H9 (cell line): ENCODE results near the gene KIF2C. TPM values are rescaled to one million over a fixed set of nuclear protein-coding genes. Genes with fewer than 3 reads are reported as not detected.

ENCODE experiments used
- DNase-seq: peaks from one replicate; pipeline ENCODE4 v3.0.0-alpha.2; 2017
- H2AFZ ChIP-seq: one replicate; pipeline ENCODE4 v1.6.1; 2013; ENCODE audit warnings: mild to moderate bottlenecking, low read length, control low read depth, moderate library complexity
- H2AK5ac ChIP-seq: 2 replicates; pipeline ENCODE4 v1.6.1; 2013; ENCODE audit warnings: low read length, control low read depth, mixed read lengths; ENCODE audit not compliant: insufficient read length
- H2BK120ac ChIP-seq: one replicate; pipeline ENCODE4 v1.6.1; 2013; ENCODE audit warnings: low read depth, mild to moderate bottlenecking, low read length, control low read depth, inconsistent platforms; ENCODE audit not compliant: poor library complexity, severe bottlenecking
- H2BK12ac ChIP-seq: 2 replicates; pipeline ENCODE4 v1.6.1; 2013; ENCODE audit warnings: low read length, control low read depth, mixed read lengths, low read depth; ENCODE audit not compliant: insufficient read length
- H2BK15ac ChIP-seq: 2 replicates; pipeline ENCODE4 v1.6.1; 2013; ENCODE audit warnings: low read depth, low read length, control low read depth
- H2BK20ac ChIP-seq: one replicate; pipeline ENCODE4 v1.6.1; 2013; ENCODE audit warnings: low read depth, mild to moderate bottlenecking, low read length, control low read depth, inconsistent platforms; ENCODE audit not compliant: poor library complexity, severe bottlenecking
- H2BK5ac ChIP-seq: 2 replicates; pipeline ENCODE4 v1.6.1; 2013; ENCODE audit warnings: low read length, control low read depth, mixed read lengths; ENCODE audit not compliant: insufficient read length
- H3K14ac ChIP-seq: 2 replicates; pipeline ENCODE4 v1.6.1; 2013; ENCODE audit warnings: low read length, control low read depth; ENCODE audit not compliant: insufficient read depth
- H3K18ac ChIP-seq: 2 replicates; pipeline ENCODE4 v1.6.1; 2013; ENCODE audit warnings: low read depth, mild to moderate bottlenecking, mixed read lengths, low read length, control low read depth; ENCODE audit not compliant: insufficient read length
- H3K23ac ChIP-seq: 2 replicates; pipeline ENCODE4 v1.6.1; 2013; ENCODE audit warnings: low read length, control low read depth, mixed read lengths, low read depth; ENCODE audit not compliant: insufficient read length
- H3K23me2 ChIP-seq: 2 replicates; pipeline ENCODE4 v1.6.1; 2013; ENCODE audit warnings: low read depth, mild to moderate bottlenecking, mixed read lengths, low read length, control low read depth; ENCODE audit not compliant: insufficient read length, poor library complexity, severe bottlenecking
- H3K27ac ChIP-seq: 2 replicates; pipeline ENCODE4 v1.5.1; 2013; ENCODE audit warnings: low read length, control low read depth, mixed read lengths, low read depth; ENCODE audit not compliant: insufficient read length
- H3K27me3 ChIP-seq: 2 replicates; pipeline ENCODE4 v1.6.1; 2013; ENCODE audit warnings: low read length, control low read depth, inconsistent platforms; ENCODE audit not compliant: insufficient read depth
- H3K4ac ChIP-seq: 2 replicates; pipeline ENCODE4 v1.6.1; 2013; ENCODE audit warnings: low read depth, mild to moderate bottlenecking, control low read depth, inconsistent platforms, low read length, moderate library complexity
- H3K4me1 ChIP-seq: 2 replicates; pipeline ENCODE4 v1.6.1; 2013; ENCODE audit warnings: low read length, control low read depth, inconsistent platforms; ENCODE audit not compliant: insufficient read depth
- H3K4me2 ChIP-seq: 2 replicates; pipeline ENCODE4 v1.6.1; 2013; ENCODE audit warnings: low read length, control low read depth, mixed read lengths; ENCODE audit not compliant: insufficient read length, insufficient read depth
- H3K56ac ChIP-seq: 2 replicates; pipeline ENCODE4 v1.6.1; 2013; ENCODE audit warnings: low read depth, mild to moderate bottlenecking, mixed read lengths, low read length, control low read depth; ENCODE audit not compliant: insufficient read length
- H3K79me1 ChIP-seq: 2 replicates; pipeline ENCODE4 v1.6.1; 2013; ENCODE audit warnings: low read depth, mild to moderate bottlenecking, moderate library complexity, low read length, control low read depth, inconsistent platforms; ENCODE audit not compliant: insufficient read depth, poor library complexity, severe bottlenecking
- H3K79me2 ChIP-seq: 2 replicates; pipeline ENCODE4 v1.6.1; 2013; ENCODE audit warnings: low read length, control low read depth, inconsistent platforms; ENCODE audit not compliant: insufficient read depth
- H3K9ac ChIP-seq: 2 replicates; pipeline ENCODE4 v1.6.1; 2013; ENCODE audit warnings: low read length, control low read depth, mixed read lengths; ENCODE audit not compliant: insufficient read length; ENCODE audit errors: extremely low read depth
- H3K9me3 ChIP-seq: one replicate; pipeline ENCODE4 v1.6.1; 2013; ENCODE audit warnings: low read depth, low read length, inconsistent platforms; ENCODE audit not compliant: control insufficient read depth
- H3T11ph ChIP-seq: one replicate; pipeline ENCODE4 v1.6.1; 2013; ENCODE audit warnings: mild to moderate bottlenecking, low read length, control low read depth, inconsistent platforms
- H4K20me1 ChIP-seq: one replicate; pipeline ENCODE4 v1.6.1; 2013; ENCODE audit not compliant: control insufficient read depth, insufficient read length, insufficient read depth
- H4K5ac ChIP-seq: 2 replicates; pipeline ENCODE4 v1.6.1; 2013; ENCODE audit warnings: low read depth, mild to moderate bottlenecking, mixed read lengths, low read length, control low read depth; ENCODE audit not compliant: insufficient read length
- H4K8ac ChIP-seq: replicated peaks from 2 replicates; pipeline ENCODE4 v1.6.1; 2013; ENCODE audit warnings: low read length, control low read depth, mixed read lengths, low read depth; ENCODE audit not compliant: insufficient read length
- H4K91ac ChIP-seq: 2 replicates; pipeline ENCODE4 v1.6.1; 2013; ENCODE audit warnings: low read depth, mild to moderate bottlenecking, moderate library complexity, mixed read lengths, low read length, control low read depth; ENCODE audit not compliant: insufficient read length
- H3K27ac Mint-ChIP-seq, 3 experiments: 2 replicates in 2 of 3; 3 replicates in 1 of 3; pipeline ENCODE4 v1.8.0; 2020 to 2021; ENCODE audit warnings: mixed read lengths in 3 of 3, mild to moderate bottlenecking in 1 of 3, moderate library complexity in 1 of 3
- H3K27me3 Mint-ChIP-seq: 2 replicates; pipeline ENCODE4 v1.8.0; 2021; ENCODE audit warnings: low read depth, mild to moderate bottlenecking, moderate library complexity, mixed read lengths
- H3K36me3 Mint-ChIP-seq, 3 experiments: 2 replicates in 2 of 3; 3 replicates in 1 of 3; pipeline ENCODE4 v1.8.0; 2020 to 2021; ENCODE audit warnings: low read depth in 3 of 3, mixed read lengths in 3 of 3; ENCODE audit not compliant: insufficient read depth in 1 of 3
- H3K4me1 Mint-ChIP-seq, 2 experiments: 2 replicates each; pipeline ENCODE4 v1.8.0; 2020; ENCODE audit warnings: mixed read lengths in 2 of 2
- H3K4me3 Mint-ChIP-seq, 2 experiments: 2 replicates in 1 of 2; 3 replicates in 1 of 2; pipeline ENCODE4 v1.8.0; 2020 to 2021; ENCODE audit warnings: mild to moderate bottlenecking in 2 of 2, mixed read lengths in 2 of 2, moderate library complexity in 1 of 2
- H3K9me3 Mint-ChIP-seq, 2 experiments: 2 replicates in 1 of 2; 3 replicates in 1 of 2; pipeline ENCODE4 v1.8.0; 2020; ENCODE audit warnings: mild to moderate bottlenecking in 2 of 2, mixed read lengths in 2 of 2, moderate library complexity in 1 of 2
- CTCF ChIP-seq: fragments of 200-600 bp; sonication (generic); conservative IDR thresholded peaks from 3 replicates; pipeline ENCODE4 v1.8.0; 2021; ENCODE audit warnings: antibody characterized with exemption, mild to moderate bottlenecking
- WGBS: extraction: QIAGEN DNeasy Blood & Tissue Kit; methylation state at CpG from one replicate; pipeline ENCODE4 v1.1.7; 2013; ENCODE audit warnings: missing lambda C conversion rate, low lambda C conversion rate, mixed read lengths; ENCODE audit not compliant: insufficient read length; ENCODE audit errors: extremely low coverage; 5-methylcytosine and 5-hydroxymethylcytosine counted together
- total RNA-seq: library from RNA; stranded (reverse); gene quantifications from 2 replicates; pipeline ENCODE4 v1.2.1, GENCODE V29; 2021

KIF2C gene
- total RNA-seq, 1 experiment from 2014 or later = 73.1 TPM

- no peaks in the 10 kb centered on the region for H4K20me1 ChIP-seq
Observed at GRCh38 chr1:44693900-44694299, 45.7 kb upstream of the KIF2C start.

More at GRCh38 chr1:44693900-44694299, 45.7 kb upstream of the KIF2C start:
- no CpG with 5 or more reads among the region's 3 CpGs for WGBS
- H3T11ph ChIP-seq = no peak overlapping the region
- no peak overlapping the region for H3K4ac ChIP-seq
- no peak overlapping the region for H4K8ac ChIP-seq
- no peak overlapping the region; a peak in 1 of 7 replicates for H3K27ac Mint-ChIP-seq
- no peak overlapping the region for H3K27ac ChIP-seq
- DNase-seq = no peak
- no peak overlapping the region for H2BK20ac ChIP-seq
- no peaks in the 10 kb centered on the region for H3K36me3 Mint-ChIP-seq
- H3K9me3 Mint-ChIP-seq = no peaks in the 10 kb centered on the region
- no peak overlapping the region for H3K56ac ChIP-seq
- H3K4me2 ChIP-seq = no peak overlapping the region
- peaks cover 2% of the 10 kb centered on the region; the same call in 1 of the 2 replicates for H3K4me1 ChIP-seq
- H3K14ac ChIP-seq = no peak overlapping the region
- no peak overlapping the region for H2BK5ac ChIP-seq
- H2BK12ac ChIP-seq = no peak overlapping the region
- no peaks in the 10 kb centered on the region for H3K79me1 ChIP-seq
- no peak overlapping the region for H2AK5ac ChIP-seq
- H4K5ac ChIP-seq = no peak overlapping the region
- no peaks in the 10 kb centered on the region for H3K23me2 ChIP-seq
- no peak overlapping the region for H2AFZ ChIP-seq
- H3K27me3 Mint-ChIP-seq = peaks cover 5% of the 10 kb centered on the region
- no peak overlapping the region for H2BK120ac ChIP-seq
- no peak overlapping the region for H3K9ac ChIP-seq
- H3K4me1 Mint-ChIP-seq = peaks cover 9 to 10% of the 10 kb centered on the region in 2 experiments
- H3K4me3 Mint-ChIP-seq = no peak overlapping the region
- no peak overlapping the region for H3K18ac ChIP-seq
- H2BK15ac ChIP-seq = no peak overlapping the region
- no peaks in the 10 kb centered on the region for H3K79me2 ChIP-seq
- H3K9me3 ChIP-seq = no peaks in the 10 kb centered on the region
- H4K91ac ChIP-seq = no peak overlapping the region
- TF ChIP-seq CTCF = no peak
- H3K23ac ChIP-seq = no peak overlapping the region
- H3K27me3 ChIP-seq = no peaks in the 10 kb centered on the region
